Measurements from ENCODE around the gene ADGRL4. TPM values are rescaled to one million over a fixed set of nuclear protein-coding genes. Genes with fewer than 3 reads are reported as not detected.
"Not testable (repeated sequence)": the region's sequence is repeated elsewhere in the genome, so short reads cannot be mapped to it uniquely, and the experiment has no call there.

The ADGRL4 gene
- 25.3 TPM for total RNA-seq
- long read RNA-seq, transcript ADGRL4-201 (15 exons, 3,527 nt) = major isoform, 22 of 22 reads
- long read RNA-seq, partial matches to known transcripts = 0 of 22 reads
- long read RNA-seq, other reads (novel, unspliced or antisense) = 0 of 22 reads

GRCh38 chr1:79006564-79006963, at the start of gene ADGRL4:
Gene ADGRL4 (minus strand): TSS chr1:79006730. CDS start chr1:79006654, 76 bp downstream.
- peak; percentile 44 for DNase-seq (ENCODE audit: missing footprints)
- intact Hi-C loops (cut with DNase I) = loop anchor here (5.0 kb wide), 1 partner anchor 76 kb away; no protein-coding TSS in a partner anchor
- ATAC-seq = peak; percentile 68

- no peak for ATAC-seq
- DNase-seq (ENCODE audit: missing footprints) = peak; percentile 25
- intact Hi-C loops (cut with DNase I) = no loop called here
Observed at GRCh38 chr1:79055856-79056255, 49.3 kb upstream of the ADGRL4 start.

- DNase-seq (ENCODE audit: missing footprints) (no peak), ATAC-seq (no peak)
- intact Hi-C loops (cut with DNase I) = no loop called here
Observed at GRCh38 chr1:79052829-79053449, 46.4 kb upstream of the ADGRL4 start.

- DNase-seq (ENCODE audit: missing footprints) (no peak), ATAC-seq (no peak)
- intact Hi-C loops (cut with DNase I) = no loop called here
Observed at GRCh38 chr1:79044974-79045650, 38.6 kb upstream of the ADGRL4 start.

- ATAC-seq (no peak), DNase-seq (ENCODE audit: missing footprints) (no peak)
- intact Hi-C loops (cut with DNase I) = no loop called here
Observed at GRCh38 chr1:79043506-79043905, 37.0 kb upstream of the ADGRL4 start.

GRCh38 chr1:79042539-79042938, 36.0 kb upstream of the ADGRL4 start:
- DNase-seq (ENCODE audit: missing footprints) (no peak), ATAC-seq (no peak)
- intact Hi-C loops (cut with DNase I) = no loop called here

- ATAC-seq (no peak), DNase-seq (ENCODE audit: missing footprints) (no peak)
- intact Hi-C loops (cut with DNase I) = no loop called here
Observed at GRCh38 chr1:79042117-79042516, 35.6 kb upstream of the ADGRL4 start.

- DNase-seq (ENCODE audit: missing footprints) = no peak
- no peak for ATAC-seq
- intact Hi-C loops (cut with DNase I) = no loop called here
Observed at GRCh38 chr1:79041666-79042065, 35.1 kb upstream of the ADGRL4 start.

- DNase-seq (ENCODE audit: missing footprints) (no peak), ATAC-seq (no peak)
- intact Hi-C loops (cut with DNase I) = no loop called here
Observed at GRCh38 chr1:79040424-79041082, 34.0 kb upstream of the ADGRL4 start.

- intact Hi-C loops (cut with DNase I) = no loop called here
- DNase-seq (ENCODE audit: missing footprints) (no peak), ATAC-seq (no peak)
Observed at GRCh38 chr1:79037085-79037484, 30.6 kb upstream of the ADGRL4 start.

- intact Hi-C loops (cut with DNase I) = no loop called here
- ATAC-seq = no peak
- no peak for DNase-seq (ENCODE audit: missing footprints)
Observed at GRCh38 chr1:79012500-79012899, 6.0 kb upstream of the ADGRL4 start.

GRCh38 chr1:79010589-79010988, 4.1 kb upstream of the ADGRL4 start:
- intact Hi-C loops (cut with DNase I) = no loop called here
- DNase-seq (ENCODE audit: missing footprints) = no peak
- no peak for ATAC-seq

- no peak for DNase-seq (ENCODE audit: missing footprints)
- intact Hi-C loops (cut with DNase I) = loop anchor here (5.0 kb wide), 1 partner anchor 76 kb away; no protein-coding TSS in a partner anchor
- no peak for ATAC-seq
Observed at GRCh38 chr1:79005945-79006344, 585 bp downstream of the ADGRL4 start.

GRCh38 chr1:79004916-79005315, 1.6 kb downstream of the ADGRL4 start:
- ATAC-seq (no peak), DNase-seq (ENCODE audit: missing footprints) (no peak)
- intact Hi-C loops (cut with DNase I) = loop anchor here (5.0 kb wide), 1 partner anchor 77 kb away; no protein-coding TSS in a partner anchor

GRCh38 chr1:78996791-78997190, 9.7 kb downstream of the ADGRL4 start:
- intact Hi-C loops (cut with DNase I) = no loop called here
- no peak for ATAC-seq
- DNase-seq (ENCODE audit: missing footprints) = no peak

- intact Hi-C loops (cut with DNase I) = no loop called here
- ATAC-seq (no peak), DNase-seq (ENCODE audit: missing footprints) (no peak)
Observed at GRCh38 chr1:78987042-78987441, 19.5 kb downstream of the ADGRL4 start.

GRCh38 chr1:78980511-78980910, 26.0 kb downstream of the ADGRL4 start:
- intact Hi-C loops (cut with DNase I) = no loop called here
- ATAC-seq = no peak
- no peak for DNase-seq (ENCODE audit: missing footprints)

- DNase-seq (ENCODE audit: missing footprints) (no peak), ATAC-seq (no peak)
- intact Hi-C loops (cut with DNase I) = no loop called here
Observed at GRCh38 chr1:78972723-78973122, 33.8 kb downstream of the ADGRL4 start.

- DNase-seq (ENCODE audit: missing footprints); ATAC-seq; intact Hi-C loops (cut with DNase I): not testable (repeated sequence)
Observed at GRCh38 chr1:78967091-78967490, 39.4 kb downstream of the ADGRL4 start.

GRCh38 chr1:78958711-78959110, 47.8 kb downstream of the ADGRL4 start:
- ATAC-seq = no peak
- DNase-seq (ENCODE audit: missing footprints) = no peak
- intact Hi-C loops (cut with DNase I) = no loop called here

Measured in Right ventricle myocardium inferior (tissue), 1 donor.